ENCODE results near the gene PARP4.
A peak's percentile ranks its signal among the peaks of the same experiment; 100 is the strongest.
"Not testable (repeated sequence)": the region's sequence is repeated elsewhere in the genome, so short reads cannot be mapped to it uniquely, and the experiment has no call there.

PARP4 gene

DNA sequence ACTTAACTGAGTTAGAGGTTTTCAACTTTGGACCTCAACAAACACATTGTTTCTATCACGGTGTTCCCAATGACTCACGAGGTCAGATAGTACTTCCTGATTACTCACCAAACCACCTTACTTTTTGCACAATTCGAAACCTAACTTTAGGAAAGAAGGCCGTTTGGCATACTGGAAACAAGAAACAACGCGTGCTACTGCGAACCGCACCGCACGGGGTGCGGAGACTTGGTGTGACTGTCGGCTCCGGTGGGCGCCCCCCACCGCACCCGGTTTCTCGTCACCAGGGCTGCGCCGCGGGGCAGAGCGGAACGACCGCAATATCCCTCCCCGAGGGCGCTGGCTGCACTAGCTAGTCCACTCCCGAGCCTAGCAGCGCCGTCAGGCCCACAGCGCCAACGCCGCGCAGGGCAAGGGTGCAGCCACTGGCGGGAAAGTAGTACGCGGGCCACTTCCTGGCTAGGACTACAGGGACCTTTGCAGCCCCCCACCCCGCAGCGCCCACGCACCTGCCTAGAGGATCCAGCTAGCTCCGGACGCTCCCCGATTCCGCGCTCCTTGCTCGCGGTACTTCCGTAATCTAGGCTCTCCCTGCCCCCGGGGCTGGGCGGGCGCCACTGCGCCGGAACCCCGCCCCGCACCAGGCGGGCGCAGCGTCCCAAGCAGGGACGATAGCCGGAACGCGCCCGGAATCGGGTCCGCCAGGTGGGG lies at the start of gene PARP4:
Gene PARP4, minus strand, starts transcription at position 582 of the 711 bp plus-strand sequence. CDS start 9,002 bp downstream, outside the sequence.
- DNase-seq (ENCODE audit: low spot score): peak; percentile 73

DNA sequence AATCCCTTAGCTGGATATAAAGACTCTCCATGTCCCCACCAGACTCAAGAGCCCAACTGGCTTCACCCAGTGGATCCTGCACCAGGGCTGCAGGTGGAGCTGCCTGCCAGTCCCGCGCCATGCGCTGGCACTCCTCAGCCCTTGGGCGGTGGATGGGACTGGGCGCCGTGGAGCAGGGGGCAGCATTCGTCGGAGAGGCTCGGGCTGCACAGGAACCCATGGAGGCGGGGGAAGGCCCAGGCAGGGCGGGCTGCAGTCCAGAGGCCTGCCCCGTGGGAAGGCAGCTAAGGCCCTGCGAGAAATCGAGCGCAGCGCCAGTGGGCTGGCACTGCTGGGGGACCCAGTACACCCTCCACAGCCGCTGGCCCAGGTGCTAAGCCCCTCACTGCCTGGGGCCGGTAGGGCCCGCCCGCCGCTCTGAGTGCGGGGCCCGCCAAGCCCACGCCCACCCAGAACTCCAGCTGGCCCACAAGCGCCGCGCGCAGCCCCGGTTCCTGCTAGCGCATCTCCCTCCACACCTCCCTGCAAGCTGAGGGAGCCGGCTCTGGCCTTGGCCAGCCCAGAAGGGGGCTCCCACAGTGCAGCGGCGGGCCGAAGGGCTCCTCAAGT lies 48.1 kb upstream of the PARP4 start:
- DNase-seq (ENCODE audit: low spot score): not testable (repeated sequence)

DNA sequence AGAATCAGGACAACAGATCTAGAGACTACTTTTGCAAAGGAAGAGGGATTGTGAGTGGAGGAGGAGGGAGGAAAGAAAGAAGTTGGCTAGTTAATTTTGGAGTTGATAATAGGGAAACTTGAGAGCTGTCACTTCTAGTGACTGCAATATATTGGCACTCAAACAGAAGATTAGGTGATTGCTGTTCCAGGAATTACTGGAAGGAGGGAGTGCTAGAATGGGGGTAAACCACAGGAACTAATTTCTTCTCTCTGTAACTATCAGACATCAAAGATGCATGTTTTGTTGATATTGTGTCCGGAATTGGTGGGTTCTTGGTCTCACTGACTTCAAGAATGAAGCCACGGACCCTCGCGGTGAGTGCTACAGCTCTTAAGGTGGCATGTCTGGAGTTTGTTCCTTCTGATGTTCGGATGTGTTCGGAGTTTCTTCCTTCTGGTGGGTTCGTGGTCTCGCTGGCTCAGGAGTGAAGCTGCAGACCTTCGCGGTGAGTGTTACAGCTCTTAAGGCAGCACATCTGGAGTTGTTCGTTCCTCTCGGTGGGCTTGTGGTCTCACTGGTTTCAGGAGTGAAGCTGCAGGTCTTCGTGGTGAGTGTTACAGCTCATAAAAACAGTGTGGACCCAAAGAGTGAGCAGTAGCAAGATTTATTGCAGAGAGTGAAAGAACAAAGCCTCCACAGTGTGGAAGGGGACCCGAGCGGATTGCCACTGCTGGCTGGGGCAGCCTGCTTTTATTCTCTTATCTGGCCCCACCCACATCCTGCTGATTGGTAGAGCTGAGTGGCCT lies 47.0 kb upstream of the PARP4 start:
- DNase-seq (ENCODE audit: low spot score): not testable (repeated sequence)

DNA sequence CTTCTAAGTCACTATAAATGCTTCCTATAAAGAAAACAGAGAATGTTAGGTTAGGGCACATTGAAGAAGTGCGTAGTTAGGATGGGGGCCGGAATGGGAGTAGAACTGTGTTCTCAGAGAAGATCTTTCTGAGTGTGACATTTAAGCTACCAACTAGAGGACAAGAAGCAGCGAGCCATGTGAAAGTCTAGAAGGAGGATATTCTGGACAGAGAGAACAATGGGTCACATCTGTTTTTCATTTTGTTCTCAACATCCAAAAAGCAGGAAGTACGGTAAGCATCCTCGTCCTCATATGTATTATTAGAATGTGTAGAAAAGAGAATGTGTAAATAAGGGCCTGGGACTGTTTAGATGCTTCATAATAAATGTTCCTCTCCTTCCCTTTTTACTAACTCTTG lies 44.5 kb upstream of the PARP4 start:
- no peak for DNase-seq (ENCODE audit: low spot score)

DNA sequence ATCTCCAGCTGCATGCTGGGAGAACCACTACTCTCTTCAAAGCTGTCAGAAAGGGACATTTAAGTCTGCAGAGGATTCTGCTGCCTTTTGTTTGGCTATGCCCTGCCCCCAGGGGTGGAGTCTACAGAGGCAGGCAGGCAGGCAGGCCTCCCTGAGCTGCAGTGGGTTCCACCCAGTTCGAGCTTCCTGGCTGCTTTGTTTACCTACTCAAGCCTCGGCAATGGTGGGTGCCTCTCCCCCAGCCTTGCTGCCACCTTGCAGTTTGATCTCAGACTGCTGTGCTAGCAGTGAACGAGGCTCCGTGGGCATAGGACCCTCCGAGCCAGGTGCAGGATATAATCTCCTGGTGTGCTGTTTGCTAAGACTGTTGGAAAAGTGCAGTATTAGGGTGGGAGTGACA lies 41.3 kb upstream of the PARP4 start:
- not testable (repeated sequence) for DNase-seq (ENCODE audit: low spot score)

DNA sequence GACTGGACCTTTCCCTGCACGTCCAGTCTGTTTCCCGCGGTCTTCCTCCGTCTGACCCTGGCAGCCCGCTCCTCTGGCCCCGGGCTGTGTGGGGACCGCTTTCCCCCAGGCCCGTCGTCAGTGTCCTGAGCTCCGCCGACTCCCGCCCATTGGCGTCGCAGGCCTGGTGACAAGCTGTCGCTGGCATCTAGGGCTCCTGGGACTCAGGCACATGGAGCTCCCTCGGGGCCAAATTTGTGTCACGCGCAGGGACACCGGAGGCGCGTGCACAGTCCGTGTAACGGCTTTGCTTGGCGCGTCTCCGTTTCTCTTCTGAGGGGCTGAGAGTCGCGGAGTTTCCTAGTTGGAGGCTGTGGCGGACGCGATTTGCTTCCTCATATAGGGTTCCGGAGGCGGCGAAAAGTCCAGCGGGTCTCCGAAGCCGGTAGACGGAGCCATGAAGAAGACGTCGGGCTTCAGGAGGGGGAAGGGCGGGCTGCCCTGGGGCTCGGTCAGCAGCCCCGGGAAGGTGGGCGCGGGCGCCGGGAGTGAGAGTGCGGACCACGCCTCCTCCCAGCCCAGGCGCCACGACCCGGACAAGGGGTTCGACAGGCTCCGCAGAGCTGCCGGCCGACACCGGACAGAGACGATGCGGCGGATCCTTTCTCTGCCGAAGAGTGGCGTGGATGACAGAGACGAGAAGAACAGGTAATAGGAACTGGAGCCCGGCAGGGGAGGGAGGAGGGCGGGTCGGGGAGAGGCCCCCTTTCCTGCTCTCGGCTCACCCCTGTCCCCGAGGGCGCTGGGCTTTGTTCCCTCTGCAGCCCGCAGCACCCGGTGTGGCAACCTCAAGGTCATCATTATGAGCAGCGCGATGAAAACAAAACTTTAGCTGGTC lies 29.1 kb upstream of the PARP4 start:
- not testable (repeated sequence) for DNase-seq (ENCODE audit: low spot score)

DNA sequence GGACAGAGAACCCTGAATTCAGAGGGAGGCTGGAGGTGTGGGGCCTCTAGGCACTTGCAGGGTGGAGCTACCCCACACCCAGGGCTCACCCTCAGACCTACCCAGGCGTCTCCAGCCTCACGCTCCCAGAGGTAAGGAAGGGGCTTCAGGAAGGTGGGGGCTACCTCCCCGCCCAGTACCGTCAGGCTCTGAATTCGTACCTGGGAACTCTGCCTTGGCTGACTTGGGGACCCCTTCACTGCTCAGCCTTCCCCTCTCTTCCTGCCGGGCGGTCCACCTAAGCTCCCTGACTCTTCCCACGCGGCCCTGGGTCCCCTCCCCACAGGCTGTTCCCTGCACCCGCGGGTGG lies 28.5 kb upstream of the PARP4 start:
- DNase-seq (ENCODE audit: low spot score): no peak

DNA sequence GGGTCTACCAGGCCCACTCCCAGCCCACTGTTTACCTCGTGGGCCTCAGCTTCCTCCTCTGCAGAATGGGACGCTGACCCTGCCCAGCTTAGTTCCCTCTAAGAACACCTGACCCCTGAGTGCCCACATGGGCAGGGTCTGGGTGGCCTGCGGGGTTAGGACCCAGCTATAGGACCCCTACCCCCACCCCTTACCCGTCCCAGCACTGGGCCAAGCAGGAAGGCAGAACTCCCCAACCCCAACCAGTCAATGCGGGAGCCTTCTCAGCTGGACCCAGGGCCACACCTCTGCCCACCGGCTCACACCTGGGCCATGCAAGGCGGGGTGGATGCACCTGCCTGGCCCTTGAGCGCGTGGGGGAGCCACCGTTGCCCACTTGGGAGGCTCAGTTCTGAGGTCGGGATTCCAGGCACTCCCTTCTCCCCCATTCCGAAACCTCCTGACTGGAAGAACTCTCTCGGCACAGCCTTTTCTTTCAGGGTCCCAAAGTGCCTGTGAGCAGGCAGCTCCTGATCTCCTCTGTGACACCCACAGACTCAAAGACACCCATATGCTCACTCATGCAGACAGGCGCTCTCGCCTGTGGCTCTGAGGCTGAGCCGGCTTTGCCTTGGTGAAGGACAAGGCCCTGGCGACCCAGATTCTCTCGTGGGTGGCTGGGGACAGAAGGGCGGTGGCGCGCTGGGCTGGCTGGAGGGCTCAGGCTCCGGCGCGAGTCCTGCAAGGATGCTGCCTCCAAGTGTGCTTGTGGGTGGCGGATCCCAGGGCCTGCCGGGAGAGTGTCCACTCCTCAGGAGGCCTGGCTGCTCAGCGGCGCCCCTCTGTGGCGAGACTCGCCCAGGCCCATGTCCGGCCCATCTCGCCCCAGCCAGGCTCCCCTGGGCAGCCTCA lies 27.9 kb upstream of the PARP4 start:
- no peak for DNase-seq (ENCODE audit: low spot score)

DNA sequence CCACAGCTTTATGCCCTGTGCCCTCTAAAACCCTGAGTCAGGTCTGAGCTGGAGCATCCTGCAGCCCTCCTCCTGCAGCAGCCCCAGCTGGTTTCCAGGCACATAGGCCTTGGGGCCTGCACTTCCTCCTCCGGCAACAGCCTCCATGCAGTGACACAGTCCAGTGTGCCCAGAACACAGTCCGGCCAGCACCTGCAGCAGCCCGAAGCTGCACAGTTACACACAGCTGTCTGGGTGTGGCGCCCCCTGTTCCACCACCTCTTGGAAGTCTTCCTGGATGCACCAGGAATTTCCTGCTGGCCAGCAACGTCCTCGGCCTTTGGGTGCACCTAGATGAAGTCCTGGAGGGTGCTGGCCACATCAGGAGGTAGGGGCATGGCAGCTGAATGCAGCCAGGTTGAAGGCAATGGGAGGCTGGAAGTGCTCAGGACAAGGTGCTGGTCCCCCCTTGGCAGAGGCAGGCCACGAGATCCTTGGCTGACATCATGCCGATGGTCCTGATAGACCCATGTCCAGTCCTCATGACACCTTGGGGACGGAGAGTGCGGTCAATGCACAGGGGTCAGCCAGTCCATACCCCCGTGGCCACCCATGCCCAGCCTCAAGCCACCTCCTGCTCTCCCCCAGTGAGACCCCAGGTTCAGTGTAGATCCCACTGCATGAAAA lies 27.1 kb upstream of the PARP4 start:
- DNase-seq (ENCODE audit: low spot score): no peak

DNA sequence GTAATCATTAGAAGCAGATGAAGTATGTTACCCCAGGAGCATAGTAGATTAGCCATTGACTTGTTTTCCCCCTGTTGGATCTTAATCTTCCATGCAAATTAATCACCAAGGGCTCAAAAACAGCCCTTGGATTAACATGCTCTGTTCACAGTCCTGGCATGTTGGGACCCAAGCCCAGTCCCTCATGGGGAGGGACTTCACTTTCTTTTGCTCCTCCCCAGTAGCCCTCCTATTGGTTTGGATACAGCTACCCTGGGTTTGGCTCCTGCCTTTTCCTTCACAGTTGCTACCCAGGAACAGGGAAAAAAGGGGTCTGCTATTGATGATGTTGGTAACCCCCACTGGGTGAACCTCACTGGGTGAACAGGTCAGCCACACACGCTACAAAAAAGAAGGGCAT lies 16.9 kb upstream of the PARP4 start:
- DNase-seq (ENCODE audit: low spot score): no peak

DNA sequence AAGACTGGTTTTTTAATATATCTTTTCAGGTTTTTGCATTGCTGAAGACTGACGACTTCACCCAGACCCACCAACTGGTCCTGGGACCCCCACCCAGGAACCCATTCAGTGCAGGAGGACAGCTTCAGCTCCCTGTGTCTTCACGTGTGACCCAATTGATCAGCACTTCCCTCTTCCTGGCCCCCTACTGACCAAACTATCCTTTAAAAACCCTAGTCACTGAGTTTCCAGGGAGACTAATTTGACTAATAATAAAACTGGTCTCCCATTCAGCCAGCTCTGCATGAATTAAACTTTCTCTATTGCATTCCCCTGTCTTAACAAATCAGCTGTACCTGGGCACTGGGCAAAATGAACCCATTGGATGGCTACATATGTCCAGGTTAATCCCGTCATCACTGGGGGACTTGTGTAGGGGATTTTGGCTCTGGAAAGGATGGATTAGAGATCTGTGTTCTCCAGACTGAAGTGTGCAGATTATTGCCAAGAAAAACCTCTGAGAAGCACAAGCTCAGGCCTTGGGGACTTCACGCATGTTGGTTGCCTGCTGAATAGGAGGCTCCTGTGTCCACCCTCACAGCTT lies 16.3 kb upstream of the PARP4 start:
- no peak for DNase-seq (ENCODE audit: low spot score)

DNA sequence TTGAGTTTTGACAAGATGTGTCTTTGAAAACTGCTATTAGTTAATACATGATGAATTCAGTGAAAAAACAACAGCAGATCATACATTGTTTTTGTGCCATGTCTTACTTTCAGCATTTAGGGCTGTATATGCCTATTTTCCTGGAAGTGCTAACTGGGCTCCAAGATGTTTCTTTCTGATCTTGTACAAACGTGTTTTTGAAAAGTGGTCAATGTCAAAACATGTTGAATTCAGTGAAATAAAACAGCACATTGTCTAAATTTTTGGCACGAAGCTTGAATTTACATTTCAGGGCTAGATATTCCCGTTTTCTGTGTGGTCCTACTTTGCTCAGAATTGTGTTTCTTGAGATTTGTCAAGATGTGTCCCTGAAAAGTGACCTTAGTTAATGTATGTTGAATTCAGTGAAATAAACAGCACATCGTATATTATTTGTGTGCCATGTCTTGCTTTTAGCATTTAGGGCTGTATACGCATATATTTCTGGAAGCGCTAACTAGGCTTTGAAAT lies 14.7 kb upstream of the PARP4 start:
- no peak for DNase-seq (ENCODE audit: low spot score)

DNA sequence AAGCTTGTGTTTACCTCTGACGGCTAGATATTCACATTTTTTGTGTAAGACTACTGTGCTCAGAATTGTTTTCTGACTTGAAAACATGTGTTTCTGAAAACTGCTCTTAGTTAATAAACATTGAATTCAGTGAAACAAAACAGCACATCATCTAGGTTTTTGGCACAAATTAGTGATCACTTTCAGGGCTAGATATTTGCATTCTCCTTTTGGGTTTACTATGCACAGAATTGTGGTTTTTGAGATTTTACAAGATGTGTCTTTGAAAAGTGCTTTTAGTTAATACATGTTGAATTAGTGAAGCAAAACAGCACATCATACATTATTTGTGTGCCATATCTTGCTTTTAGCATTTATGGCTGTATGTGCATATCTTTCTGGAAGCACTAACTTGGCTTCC lies 8.2 kb upstream of the PARP4 start:
- no peak for DNase-seq (ENCODE audit: low spot score)

DNA sequence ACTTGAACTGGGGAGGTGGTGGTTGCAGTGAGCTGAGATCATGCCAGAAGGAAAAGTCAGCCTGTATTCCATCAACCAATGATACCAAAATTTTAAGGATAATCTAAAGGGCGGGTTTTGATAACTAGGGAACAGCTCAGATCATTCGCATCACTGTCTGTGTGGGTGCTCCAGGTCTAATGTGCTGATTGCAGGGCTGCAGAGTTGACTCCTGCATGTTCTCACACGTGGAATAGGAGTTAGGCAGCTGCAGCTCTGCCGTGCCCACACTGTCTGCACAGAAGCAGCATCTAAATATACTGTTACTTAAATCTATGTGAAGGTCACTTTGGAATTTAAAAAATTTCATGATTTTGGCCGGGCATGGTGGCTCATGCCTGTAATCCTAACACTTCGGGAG lies 4.3 kb upstream of the PARP4 start:
- DNase-seq (ENCODE audit: low spot score): no peak

DNA sequence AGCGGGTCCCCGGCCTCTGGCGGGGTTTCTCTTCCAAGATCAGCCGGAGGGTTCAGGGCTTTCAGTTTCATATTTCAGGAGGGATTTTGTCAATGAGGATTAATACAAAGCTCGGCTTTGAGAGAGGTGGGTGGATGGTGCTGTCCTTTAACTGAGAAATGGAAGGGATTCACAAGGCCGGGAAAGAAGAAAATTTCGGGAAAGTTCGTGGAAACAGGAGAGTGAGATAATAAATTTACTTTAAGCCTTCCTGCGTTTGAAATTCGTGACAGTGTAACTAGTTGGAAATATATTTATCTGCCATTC lies 283 bp upstream of the PARP4 start:
- no peak for DNase-seq (ENCODE audit: low spot score)

DNA sequence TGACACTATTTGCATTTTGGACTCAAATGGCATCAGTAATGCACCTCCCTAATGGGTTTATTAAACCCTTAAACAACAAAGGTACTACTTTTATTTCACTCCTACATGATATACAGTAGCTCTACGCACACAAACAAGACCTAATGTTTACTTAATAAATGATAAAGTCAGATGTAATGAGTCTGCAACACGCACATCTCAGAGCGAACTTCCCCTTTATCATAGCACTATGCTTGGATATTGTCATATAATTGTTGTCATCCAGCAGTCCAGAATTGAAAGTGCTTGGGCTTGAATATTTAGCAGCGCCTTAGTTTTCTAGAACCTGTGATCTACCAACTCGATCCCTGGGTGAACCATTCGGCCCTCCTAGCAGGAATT lies 772 bp downstream of the PARP4 start:
- DNase-seq (ENCODE audit: low spot score): peak; percentile 35

DNA sequence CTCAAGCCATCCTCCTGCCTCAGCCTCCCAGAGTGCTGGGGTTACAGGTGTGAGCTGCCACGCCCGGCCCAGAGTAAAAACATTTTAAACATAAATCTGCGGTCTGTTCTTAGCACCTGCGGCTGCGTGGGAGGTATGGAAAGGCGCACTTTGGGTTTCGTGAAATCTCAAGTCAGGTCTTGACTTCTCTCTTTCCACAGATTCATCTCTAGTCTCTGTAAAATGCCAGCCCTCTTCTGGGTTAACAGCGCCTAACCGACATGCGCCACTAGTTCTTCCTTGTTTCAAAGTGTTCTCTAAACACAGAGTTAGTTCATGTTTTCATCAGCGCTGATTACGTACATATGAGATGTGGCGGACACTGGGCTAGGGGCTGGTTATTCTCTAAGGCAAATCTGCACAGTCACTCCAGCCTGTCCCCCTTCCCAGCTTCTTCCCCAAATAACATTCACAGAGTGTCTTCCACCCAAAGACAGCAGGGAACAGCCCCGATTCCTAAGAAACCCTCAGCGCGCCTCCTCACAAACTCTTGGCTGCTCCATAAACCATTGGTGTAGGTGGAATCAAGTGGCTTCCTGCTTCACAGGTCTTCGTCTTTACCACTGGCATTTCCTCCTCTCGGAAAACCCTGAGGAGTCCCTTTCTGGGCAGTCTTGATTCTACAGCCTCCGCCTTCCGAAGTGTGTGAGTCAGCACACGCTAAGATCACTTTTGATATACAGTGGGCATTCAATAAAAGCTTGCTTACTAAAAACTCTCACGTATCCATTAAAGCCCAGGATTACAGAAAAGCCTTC lies 1.4 kb downstream of the PARP4 start:
- peak; percentile 16 for DNase-seq (ENCODE audit: low spot score)

DNA sequence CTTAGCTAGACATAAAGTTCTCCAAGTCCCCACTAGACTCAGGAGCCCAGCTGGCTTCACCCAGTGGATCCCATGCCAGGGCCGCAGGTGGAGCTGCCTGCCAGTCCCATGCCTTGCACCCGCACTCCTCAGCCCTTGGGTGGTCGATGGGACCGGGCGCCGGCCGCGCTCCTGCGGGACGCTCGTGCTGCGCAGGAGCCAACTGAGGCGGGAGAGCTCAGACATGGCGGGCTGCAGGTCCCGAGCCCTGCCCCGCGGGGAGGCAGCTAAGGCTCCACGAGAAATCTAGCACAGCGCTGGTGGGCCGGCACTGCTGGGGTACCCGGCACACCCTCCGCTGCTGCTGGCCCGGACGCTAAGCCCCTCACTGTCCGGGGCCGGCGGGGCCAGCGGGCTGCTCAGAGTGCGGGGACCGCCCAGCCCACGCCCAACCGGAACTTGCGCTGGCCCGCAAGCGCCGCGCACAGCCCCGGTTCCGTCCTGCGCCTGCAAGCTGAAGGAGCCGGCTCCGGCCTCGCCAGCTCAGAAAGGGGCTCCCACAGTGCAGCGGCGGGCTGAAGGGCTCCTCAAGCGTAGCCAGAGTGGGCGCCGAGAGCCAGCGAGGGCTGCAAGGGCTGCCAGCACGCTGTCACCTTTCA lies 5.8 kb downstream of the PARP4 start:
- DNase-seq (ENCODE audit: low spot score): no peak

DNA sequence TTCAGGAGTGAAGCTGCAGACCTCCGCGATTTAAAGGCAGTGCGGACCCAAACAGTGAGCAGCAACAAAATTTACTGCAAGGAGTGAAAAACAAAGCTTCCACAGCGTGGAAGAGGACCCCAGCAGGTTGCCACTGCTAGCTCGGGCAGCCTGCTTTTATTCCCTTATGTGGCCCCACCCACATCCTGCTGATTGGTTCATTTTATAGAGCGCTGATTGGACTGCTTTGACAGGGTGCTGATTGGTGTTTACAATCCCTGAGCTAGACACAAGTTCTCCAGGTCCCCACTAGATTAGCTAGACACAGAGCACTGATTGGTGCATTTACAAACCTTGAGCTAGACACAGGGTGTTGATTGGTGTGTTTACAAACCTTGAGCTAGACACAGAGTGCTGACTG lies 6.3 kb downstream of the PARP4 start:
- not testable (repeated sequence) for DNase-seq (ENCODE audit: low spot score)
